ENCODE measurements around the gene TFB1M.
"Not testable (repeated sequence)": the region's sequence is repeated elsewhere in the genome, so short reads cannot be mapped to it uniquely, and the experiment has no call there.

The TFB1M gene

GRCh38 chr6:155329460-155330132 lies 15.3 kb upstream of the TFB1M start:
- no peak for DNase-seq

GRCh38 chr6:155328539-155329459 lies 14.5 kb upstream of the TFB1M start:
- no peak for DNase-seq

GRCh38 chr6:155328074-155328538 lies 13.8 kb upstream of the TFB1M start:
- no peak for DNase-seq

GRCh38 chr6:155327326-155328073 lies 13.2 kb upstream of the TFB1M start:
- DNase-seq, result peak in 1 of 2 experiments; percentile 11

- DNase-seq, result no peak
Observed at GRCh38 chr6:155325700-155326516, 11.6 kb upstream of the TFB1M start.

- DNase-seq, result no peak
Observed at GRCh38 chr6:155324993-155325392, 10.7 kb upstream of the TFB1M start.

- DNase-seq, result no peak
Observed at GRCh38 chr6:155324172-155324571, 9.9 kb upstream of the TFB1M start.

- DNase-seq, result no peak
Observed at GRCh38 chr6:155319902-155320301, 5.6 kb upstream of the TFB1M start.

GRCh38 chr6:155317186-155317585 lies 2.9 kb upstream of the TFB1M start:
- no peak for DNase-seq

GRCh38 chr6:155316419-155316818 lies 2.1 kb upstream of the TFB1M start:
- DNase-seq, result no peak

GRCh38 chr6:155315516-155315871 lies 1.2 kb upstream of the TFB1M start:
- DNase-seq, result no peak

GRCh38 chr6:155314773-155315515 lies 660 bp upstream of the TFB1M start:
- DNase-seq, result peak in 1 of 2 experiments; percentile 53

- no peak for DNase-seq
Observed at GRCh38 chr6:155313602-155314091, 637 bp downstream of the TFB1M start.

- not testable (repeated sequence) for DNase-seq
Observed at GRCh38 chr6:155312950-155313349, 1.3 kb downstream of the TFB1M start.

- no peak for DNase-seq
Observed at GRCh38 chr6:155311583-155311982, 2.7 kb downstream of the TFB1M start.

GRCh38 chr6:155311086-155311485 lies 3.2 kb downstream of the TFB1M start:
- DNase-seq, result no peak

- no peak for DNase-seq
Observed at GRCh38 chr6:155310596-155310995, 3.7 kb downstream of the TFB1M start.

- DNase-seq, result no peak
Observed at GRCh38 chr6:155309150-155309549, 5.1 kb downstream of the TFB1M start.

- DNase-seq, result no peak
Observed at GRCh38 chr6:155306958-155307357, 7.3 kb downstream of the TFB1M start.

- DNase-seq, result no peak
Observed at GRCh38 chr6:155303361-155303870, 10.9 kb downstream of the TFB1M start.

- DNase-seq, result no peak
Observed at GRCh38 chr6:155301867-155302266, 12.4 kb downstream of the TFB1M start.

All from NCI-H187 (cell line).